Cardiac septum (tissue), 1 donor: Measurements from ENCODE around the gene NKX3-2. TPM values are rescaled to one million over a fixed set of nuclear protein-coding genes. Genes with fewer than 3 reads are reported as not detected.
"Not testable (repeated sequence)": the region's sequence is repeated elsewhere in the genome, so short reads cannot be mapped to it uniquely, and the experiment has no call there.

ENCODE experiments used
- DNase-seq: peaks from one replicate; pipeline ENCODE4 v3.0.0-alpha.2; 2020; ENCODE audit warnings: low spot score
- intact Hi-C: fragments of 100-400 bp; cut with DNase I; formaldehyde crosslinking; loops from one replicate; pipeline ENCODE4 v1.14.0; 2022
- long read RNA-seq: library from polyadenylated mRNA; unstranded; transcript quantifications from one replicate; pipeline ENCODE4 v2.0.0, GENCODE V29; 2021
- total RNA-seq: library from RNA; stranded (reverse); fragmentation: NEBNext Ultra II Directional; extraction: Animal tissue kit (Norgen Biotek cat#: 25700); gene quantifications from one replicate; pipeline ENCODE4 v1.2.1, GENCODE V29; 2021
- donor health status: DM: no; HTN: no; CAD: no.

NKX3-2 gene
- 0.30 TPM for total RNA-seq
- long read RNA-seq, partial matches to known transcripts: 0 of 1 reads
- long read RNA-seq, other reads (novel, unspliced or antisense): 1 of 1 reads

DNA sequence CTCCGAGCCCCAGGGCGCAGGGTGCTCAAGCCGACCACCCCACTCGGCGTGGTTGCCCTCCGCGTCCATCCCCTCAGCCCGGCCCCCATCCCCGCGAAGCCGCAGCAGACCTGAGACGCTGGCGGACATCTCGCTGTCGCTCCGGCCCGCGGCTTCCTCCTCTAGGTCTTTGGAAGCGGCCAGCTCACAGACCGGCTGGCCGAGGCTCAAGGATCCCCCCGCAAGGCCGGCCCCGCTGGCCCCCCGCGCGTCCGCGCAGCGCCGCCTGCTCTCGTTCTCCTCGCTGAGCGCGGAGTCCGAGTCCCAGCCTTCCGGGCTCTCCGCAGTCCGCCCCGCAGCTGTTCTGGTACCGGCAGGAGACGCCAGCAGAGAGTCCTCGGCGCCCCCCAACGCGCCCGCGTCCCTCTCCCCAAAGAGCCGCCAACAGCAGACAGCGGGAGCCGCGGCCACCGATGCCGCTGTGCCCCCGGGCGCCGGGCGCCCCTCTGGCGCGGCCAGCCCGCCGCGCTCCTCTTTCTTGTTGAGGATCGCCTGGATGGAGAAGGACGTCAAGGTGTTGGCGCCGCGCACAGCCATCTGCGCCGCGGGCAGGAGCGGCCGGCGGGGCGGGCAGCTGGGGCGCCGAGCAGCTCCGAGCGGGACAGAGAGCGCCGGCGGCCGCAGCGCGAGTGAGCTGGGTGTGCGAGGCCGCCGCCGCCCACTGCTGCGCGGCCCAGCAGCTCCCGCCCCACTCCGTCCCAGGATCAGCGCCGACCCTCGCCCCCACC is at the start of gene NKX3-2:
Gene NKX3-2 (minus strand): TSS at position 670 of the 767 bp plus-strand sequence. CDS start 94 bp downstream, at position 576.
- intact Hi-C loops: loop anchor here (2.0 kb wide), 1 partner anchor 57 kb away; no protein-coding TSS in a partner anchor
- DNase-seq: no peak

DNA sequence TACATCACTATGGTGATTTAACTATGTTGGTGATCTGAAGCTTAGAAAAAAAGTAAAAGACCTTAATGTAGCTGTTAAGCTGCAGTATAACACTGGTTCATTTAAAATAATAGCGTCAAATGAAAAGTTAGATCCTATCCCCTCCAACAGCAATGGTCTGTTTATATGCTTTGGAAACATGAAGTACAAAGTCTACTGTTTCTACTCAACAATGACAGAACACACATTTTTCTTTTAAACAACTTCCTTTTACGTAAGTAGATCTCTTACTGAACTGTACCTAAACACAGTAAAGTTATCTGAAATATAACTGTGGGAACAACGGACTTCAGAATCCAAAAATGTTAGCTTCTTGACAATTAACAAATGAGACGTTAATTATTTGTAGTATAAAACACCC is 47.9 kb upstream of the NKX3-2 start:
- no peak for DNase-seq
- intact Hi-C loops: no loop called here

- intact Hi-C loops: no loop called here
These were observed 46.5 kb upstream of the NKX3-2 start for GRCh38 chr4:13590766-13591165.

DNA sequence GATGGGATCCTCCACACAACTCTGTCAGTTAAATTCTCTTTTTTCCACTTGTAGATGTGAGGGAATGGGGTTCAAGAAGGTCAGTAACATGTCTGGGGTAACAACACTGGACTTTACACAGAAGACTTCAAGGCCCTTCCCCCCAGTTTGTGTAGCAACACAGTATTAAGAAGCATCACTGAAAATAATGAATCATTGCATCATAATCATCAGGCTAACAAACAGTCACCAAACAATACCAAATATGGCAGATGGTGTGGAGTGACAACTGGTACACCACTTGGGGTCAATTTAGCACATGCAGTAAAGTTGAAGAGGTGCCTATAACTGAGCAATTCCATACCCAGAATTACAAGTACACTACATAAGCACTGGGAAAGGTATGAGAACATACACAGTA is 44.6 kb upstream of the NKX3-2 start:
- intact Hi-C loops: no loop called here
- DNase-seq: no peak

More at GRCh38 chr4:13590766-13591165, 46.5 kb upstream of the NKX3-2 start:
- no peak for DNase-seq

DNA sequence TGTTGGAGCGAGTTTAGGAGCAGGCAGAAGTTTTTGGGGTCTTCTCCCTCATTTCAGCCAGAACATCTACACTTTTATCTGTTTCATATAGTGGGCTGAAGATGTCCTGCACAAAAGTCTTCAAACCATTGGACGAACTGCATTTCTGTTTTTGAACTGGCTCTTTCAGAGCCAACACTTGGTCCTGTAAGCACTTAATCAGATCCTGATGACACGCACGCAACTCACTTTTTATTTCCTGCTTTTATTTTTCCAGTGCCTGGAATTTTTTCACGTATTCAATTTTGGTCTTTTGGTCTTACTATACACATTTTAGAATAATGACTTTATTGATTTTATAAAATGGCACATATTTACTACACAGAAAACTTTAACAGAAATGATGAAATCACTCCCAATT is 40.2 kb upstream of the NKX3-2 start:
- intact Hi-C loops: no loop called here
- no peak for DNase-seq

- intact Hi-C loops: no loop called here
- DNase-seq: no peak
These were observed 35.7 kb upstream of the NKX3-2 start for GRCh38 chr4:13580036-13580435.

DNA sequence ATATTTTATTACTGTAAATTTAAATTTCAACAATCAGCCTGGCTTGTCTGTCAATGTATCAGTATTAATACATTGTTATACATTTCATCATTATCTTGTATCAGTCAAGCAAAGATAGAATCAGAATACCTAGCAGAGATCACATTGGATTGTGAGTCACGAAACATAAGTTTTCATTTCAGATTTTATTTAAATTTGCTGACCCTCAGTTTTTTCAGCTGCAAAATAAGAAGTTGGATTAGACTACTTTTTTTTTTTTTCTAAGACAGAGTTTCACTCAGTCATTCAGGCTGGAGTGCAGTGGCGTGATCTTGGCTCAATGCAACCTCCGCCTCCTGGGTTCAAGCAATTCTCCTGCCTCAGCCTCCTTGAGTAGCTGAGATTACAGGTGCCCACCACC is 33.4 kb upstream of the NKX3-2 start:
- intact Hi-C loops: no loop called here
- DNase-seq: no peak

- no peak for DNase-seq
- intact Hi-C loops: no loop called here
These were observed 26.6 kb upstream of the NKX3-2 start for GRCh38 chr4:13570916-13571315.

- intact Hi-C loops: no loop called here
- DNase-seq: no peak
These were observed 22.8 kb upstream of the NKX3-2 start for GRCh38 chr4:13567125-13567524.

GRCh38 chr4:13562876-13563275 is 18.6 kb upstream of the NKX3-2 start:
- intact Hi-C loops: no loop called here
- no peak for DNase-seq

- DNase-seq: no peak
- intact Hi-C loops: no loop called here
These were observed 17.4 kb upstream of the NKX3-2 start for GRCh38 chr4:13561673-13562072.

DNA sequence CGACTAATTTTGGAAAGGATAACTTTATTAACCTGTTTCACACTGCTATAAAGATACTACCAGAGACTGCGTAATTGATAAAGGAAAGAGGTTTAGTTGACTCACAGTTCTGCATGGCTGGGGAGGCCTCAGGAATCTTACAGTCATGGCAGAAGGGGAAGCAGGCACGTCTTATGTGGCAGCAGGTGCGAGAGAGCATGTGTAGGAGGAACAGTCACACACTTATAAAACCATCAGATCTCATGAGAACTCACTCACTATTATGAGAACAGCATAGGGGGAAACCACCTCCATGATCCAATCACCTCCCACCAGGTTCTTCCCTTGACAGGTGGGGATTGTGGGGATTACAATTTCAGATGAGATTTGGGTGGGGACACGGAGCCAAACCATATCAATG is 15.8 kb upstream of the NKX3-2 start:
- intact Hi-C loops, DNase-seq: not testable (repeated sequence)

GRCh38 chr4:13559413-13559812 is 15.1 kb upstream of the NKX3-2 start:
- intact Hi-C loops: no loop called here
- no peak for DNase-seq

- DNase-seq: no peak
- intact Hi-C loops: no loop called here
These were observed 14.6 kb upstream of the NKX3-2 start for GRCh38 chr4:13558881-13559280.

DNA sequence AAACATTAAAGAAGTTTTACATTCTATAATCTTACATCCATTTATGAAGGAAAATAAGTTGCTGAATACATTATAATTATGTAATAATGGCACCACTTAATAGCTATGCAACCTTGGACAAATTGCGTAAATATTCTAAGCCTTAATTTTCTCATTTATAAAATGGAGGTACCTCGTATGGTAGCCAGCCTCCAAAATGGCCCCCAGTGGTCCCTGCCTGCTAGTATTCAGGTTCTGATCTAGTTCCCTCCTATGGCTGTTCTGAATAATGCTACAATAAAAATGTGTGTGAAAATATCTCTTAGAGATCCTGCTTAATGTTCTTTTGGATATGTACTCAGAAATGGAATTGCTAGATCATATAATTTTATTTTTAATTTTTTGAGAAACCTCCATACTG is 11.0 kb upstream of the NKX3-2 start:
- DNase-seq: no peak
- intact Hi-C loops: no loop called here

- intact Hi-C loops: no loop called here
These were observed 8.8 kb upstream of the NKX3-2 start for GRCh38 chr4:13553081-13553480.

GRCh38 chr4:13548984-13549546 is 4.8 kb upstream of the NKX3-2 start:
- intact Hi-C loops: loop anchor here (1.0 to 5.0 kb wide), 2 partner anchors 697 to 817 kb away; no protein-coding TSS in a partner anchor
- DNase-seq: peak; percentile 90

More at GRCh38 chr4:13553081-13553480, 8.8 kb upstream of the NKX3-2 start:
- DNase-seq: no peak

DNA sequence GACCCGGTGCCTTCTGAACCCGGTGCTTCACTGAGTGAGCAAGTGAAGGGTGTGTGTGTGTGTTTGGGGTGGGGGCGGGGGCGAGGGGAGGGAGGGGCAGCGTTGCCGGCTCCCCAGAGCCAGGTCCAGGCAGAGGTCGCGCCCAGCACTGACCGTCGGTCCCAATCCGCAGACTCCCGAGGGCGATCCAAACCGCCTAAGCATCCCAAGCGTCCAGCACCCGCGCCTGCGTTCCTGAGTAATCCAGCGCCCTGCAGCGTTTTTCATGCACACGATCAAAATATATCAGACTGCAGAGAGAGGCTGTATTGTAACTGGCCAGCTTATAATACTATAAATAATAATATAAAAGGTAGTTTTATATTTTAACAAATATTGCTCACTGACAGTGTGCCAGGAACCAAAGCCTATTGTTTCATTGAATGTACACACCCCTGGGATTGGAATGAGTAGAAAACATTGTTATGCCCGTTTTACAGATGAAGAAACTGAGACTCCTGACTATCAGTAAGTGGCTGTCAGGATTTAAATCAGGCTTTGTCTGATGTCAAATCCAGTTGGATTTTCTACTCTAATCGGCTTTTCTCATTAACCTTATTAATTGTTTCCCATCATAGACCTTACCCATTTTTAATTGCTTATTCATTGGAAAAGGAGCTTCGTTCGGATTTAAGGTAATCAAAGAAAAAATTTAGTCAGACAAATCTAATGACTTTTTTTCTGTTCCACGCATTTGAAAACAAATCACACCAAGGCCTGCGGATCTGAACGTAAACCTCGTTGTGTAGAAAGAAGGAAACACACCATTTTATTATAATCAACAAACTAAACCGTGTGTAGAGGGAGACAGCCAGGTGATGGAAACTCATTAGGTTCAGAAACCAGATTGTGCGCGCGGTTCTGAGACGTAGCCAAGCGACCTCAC is 4.0 kb upstream of the NKX3-2 start:
- intact Hi-C loops: loop anchor here (5.0 kb wide), 1 partner anchor 816 kb away; no protein-coding TSS in a partner anchor
- DNase-seq: no peak

- intact Hi-C loops: loop anchor here (5.0 kb wide), 1 partner anchor 815 kb away; no protein-coding TSS in a partner anchor
- no peak for DNase-seq
These were observed 3.3 kb upstream of the NKX3-2 start for GRCh38 chr4:13547485-13548041.
